Measurements from ENCODE around the gene FNDC5. TPM values are rescaled to one million over a fixed set of nuclear protein-coding genes. Genes with fewer than 3 reads are reported as not detected.

FNDC5 gene
- polyA plus RNA-seq, 2 of the 4 experiments (the other 2 are of a cell fraction) = 0.26 to 0.99 TPM

DNA sequence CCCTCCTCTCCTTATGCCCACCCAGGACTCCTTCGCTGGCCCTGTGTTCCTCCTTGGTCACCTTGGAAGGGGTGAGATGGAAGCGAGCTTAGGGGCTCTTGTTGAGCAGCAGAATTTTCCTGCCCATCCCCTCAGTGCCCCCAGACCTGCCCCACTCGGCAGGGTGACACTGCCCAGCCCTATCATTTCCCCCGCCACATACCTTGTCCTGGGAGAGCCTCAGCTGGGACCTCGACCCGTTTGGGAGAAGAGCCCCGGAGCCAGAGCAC is 1.4 kb upstream of the FNDC5 start:
- CTCF ChIA-PET = interaction anchor here (0.6 to 3.6 kb wide), 21 partner anchors 8 to 424 kb away, joined by 3 to 22 read pairs (median 5); partner anchors contain the start of gene HPCA
- no peak for FAIRE-seq

DNA sequence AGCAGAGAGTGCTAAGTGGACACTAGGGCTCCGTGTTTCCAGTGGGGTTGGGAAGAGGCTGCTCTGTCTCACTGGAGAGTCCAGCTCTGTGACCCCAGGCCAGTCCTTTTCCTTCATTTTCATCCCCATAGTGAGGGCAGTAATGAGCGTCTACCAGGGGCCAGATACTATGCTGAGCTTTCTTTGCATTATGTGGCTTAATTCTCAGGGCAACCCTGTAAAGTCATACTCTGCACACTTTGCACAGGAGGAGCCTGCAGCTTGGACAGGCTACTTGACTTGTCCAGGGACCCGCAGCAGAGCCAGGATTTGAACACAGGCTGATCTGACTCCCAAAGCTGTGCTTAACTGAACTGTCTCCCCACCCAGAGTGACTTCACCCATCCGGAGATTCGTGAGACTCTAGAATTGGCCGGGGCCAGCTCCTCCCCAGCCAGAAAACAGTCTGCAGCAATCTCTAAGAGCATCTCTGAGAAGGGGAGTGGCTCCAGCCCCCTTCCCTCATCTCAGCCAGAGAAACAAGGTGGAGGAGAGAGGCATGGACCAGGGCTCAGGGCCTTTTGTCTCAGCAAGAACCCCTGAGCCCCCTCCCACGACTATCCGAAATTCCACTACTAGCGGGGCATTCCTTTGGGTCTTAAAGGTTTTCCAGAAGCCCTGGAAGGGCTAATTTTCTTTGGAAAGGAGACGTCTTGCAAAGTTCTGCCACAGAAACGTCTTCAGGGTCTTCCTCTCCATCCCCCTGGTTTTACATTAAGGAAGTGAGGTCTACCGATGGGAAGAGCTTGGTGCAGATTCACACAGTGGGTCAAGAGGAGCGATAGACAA is 866 bp upstream of the FNDC5 start:
- WGBS (ENCODE audit: missing lambda C conversion rate) = 36% methylated on average over 11 of the region's 13 CpGs
- TF ChIP-seq, protein P1, sequence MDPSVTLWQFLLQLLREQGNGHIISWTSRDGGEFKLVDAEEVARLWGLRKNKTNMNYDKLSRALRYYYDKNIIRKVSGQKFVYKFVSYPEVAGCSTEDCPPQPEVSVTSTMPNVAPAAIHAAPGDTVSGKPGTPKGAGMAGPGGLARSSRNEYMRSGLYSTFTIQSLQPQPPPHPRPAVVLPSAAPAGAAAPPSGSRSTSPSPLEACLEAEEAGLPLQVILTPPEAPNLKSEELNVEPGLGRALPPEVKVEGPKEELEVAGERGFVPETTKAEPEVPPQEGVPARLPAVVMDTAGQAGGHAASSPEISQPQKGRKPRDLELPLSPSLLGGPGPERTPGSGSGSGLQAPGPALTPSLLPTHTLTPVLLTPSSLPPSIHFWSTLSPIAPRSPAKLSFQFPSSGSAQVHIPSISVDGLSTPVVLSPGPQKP (IDR thresholded peaks at IDR 0.05; ENCODE audit: low read depth, low read length) = no peak
- TF ChIP-seq FOXS1 (CRISPR knock-in tag; IDR thresholded peaks at IDR 0.05) (no peak), SMC3 (IDR thresholded peaks at IDR 0.05) (no peak), EHMT2 (IDR thresholded peaks at IDR 0.05; ENCODE audit: low read depth) (no peak), TP53 (CRISPR knock-in tag; IDR thresholded peaks at IDR 0.05) (no peak), TFCP2L1 (CRISPR knock-in tag; IDR thresholded peaks at IDR 0.05) (no peak), ZNF302 (CRISPR knock-in tag; IDR thresholded peaks at IDR 0.05) (no peak), GATA3 (IDR thresholded peaks at IDR 0.05; ENCODE audit: borderline replicate concordance) (no peak), HEYL (CRISPR knock-in tag; IDR thresholded peaks at IDR 0.05) (no peak), ZC3H11A (IDR thresholded peaks at IDR 0.05) (no peak), SREBF2 (IDR thresholded peaks at IDR 0.05) (no peak), KDM1A (IDR thresholded peaks at IDR 0.05; ENCODE audit: low read depth) (no peak), NR3C1 (IDR thresholded peaks at IDR 0.05) (no peak), CHD2 (IDR thresholded peaks at IDR 0.05; ENCODE audit: low read length, partially characterized antibody) (no peak)
- TF ChIP-seq, protein P2, sequence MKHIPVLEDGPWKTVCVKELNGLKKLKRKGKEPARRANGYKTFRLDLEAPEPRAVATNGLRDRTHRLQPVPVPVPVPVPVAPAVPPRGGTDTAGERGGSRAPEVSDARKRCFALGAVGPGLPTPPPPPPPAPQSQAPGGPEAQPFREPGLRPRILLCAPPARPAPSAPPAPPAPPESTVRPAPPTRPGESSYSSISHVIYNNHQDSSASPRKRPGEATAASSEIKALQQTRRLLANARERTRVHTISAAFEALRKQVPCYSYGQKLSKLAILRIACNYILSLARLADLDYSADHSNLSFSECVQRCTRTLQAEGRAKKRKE (CRISPR knock-in tag; IDR thresholded peaks at IDR 0.05; ENCODE audit: low read depth) = no peak
- TF ChIP-seq, protein P3, sequence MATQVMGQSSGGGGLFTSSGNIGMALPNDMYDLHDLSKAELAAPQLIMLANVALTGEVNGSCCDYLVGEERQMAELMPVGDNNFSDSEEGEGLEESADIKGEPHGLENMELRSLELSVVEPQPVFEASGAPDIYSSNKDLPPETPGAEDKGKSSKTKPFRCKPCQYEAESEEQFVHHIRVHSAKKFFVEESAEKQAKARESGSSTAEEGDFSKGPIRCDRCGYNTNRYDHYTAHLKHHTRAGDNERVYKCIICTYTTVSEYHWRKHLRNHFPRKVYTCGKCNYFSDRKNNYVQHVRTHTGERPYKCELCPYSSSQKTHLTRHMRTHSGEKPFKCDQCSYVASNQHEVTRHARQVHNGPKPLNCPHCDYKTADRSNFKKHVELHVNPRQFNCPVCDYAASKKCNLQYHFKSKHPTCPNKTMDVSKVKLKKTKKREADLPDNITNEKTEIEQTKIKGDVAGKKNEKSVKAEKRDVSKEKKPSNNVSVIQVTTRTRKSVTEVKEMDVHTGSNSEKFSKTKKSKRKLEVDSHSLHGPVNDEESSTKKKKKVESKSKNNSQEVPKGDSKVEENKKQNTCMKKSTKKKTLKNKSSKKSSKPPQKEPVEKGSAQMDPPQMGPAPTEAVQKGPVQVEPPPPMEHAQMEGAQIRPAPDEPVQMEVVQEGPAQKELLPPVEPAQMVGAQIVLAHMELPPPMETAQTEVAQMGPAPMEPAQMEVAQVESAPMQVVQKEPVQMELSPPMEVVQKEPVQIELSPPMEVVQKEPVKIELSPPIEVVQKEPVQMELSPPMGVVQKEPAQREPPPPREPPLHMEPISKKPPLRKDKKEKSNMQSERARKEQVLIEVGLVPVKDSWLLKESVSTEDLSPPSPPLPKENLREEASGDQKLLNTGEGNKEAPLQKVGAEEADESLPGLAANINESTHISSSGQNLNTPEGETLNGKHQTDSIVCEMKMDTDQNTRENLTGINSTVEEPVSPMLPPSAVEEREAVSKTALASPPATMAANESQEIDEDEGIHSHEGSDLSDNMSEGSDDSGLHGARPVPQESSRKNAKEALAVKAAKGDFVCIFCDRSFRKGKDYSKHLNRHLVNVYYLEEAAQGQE (IDR thresholded peaks at IDR 0.05) = no peak
- TF ChIP-seq, protein P4, sequence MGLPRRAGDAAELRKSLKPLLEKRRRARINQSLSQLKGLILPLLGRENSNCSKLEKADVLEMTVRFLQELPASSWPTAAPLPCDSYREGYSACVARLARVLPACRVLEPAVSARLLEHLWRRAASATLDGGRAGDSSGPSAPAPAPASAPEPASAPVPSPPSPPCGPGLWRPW (IDR thresholded peaks at IDR 0.05) = no peak
- TF ChIP-seq, protein P5, sequence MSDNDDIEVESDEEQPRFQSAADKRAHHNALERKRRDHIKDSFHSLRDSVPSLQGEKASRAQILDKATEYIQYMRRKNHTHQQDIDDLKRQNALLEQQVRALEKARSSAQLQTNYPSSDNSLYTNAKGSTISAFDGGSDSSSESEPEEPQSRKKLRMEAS (IDR thresholded peaks at IDR 0.05) = no peak
- DNase-seq (ENCODE audit: low read depth in 1 of 2, low spot score in 1 of 2) (no peak), ATAC-seq (peak; percentile 20 to 58; a peak in 5 of 6 replicates), FAIRE-seq (no peak)
- Histone ChIP-seq H3K9me3 (no peaks in the 10 kb centered on the region), H3K4me2 (peak overlapping the region; percentile 98), H3K4me3 (peak overlapping the region; percentile 58), H3K27ac (peak overlapping the region in 1 of 2 experiments; percentile 84; a peak in 4 of 6 replicates), H3K4me1 (0 out of 3 replicates have a peak, but pooled peaks cover 2% of the 10 kb centered on the region)
- ChIA-PET CTCF (interaction anchor here (0.6 to 3.6 kb wide), 21 partner anchors 8 to 451 kb away, joined by 3 to 22 read pairs (median 4); partner anchors contain the start of gene HPCA), POLR2A (interaction anchor here (0.6 to 1.4 kb wide), 2 partner anchors 133 to 209 kb away, joined by 4 to 5 read pairs; no protein-coding TSS in a partner anchor)

More for the DNA sequence above, 1.4 kb upstream of the FNDC5 start:
- DNase-seq (ENCODE audit: low read depth in 1 of 2, low spot score in 1 of 2) (no peak), ATAC-seq (no peak)
- POLR2A ChIA-PET = interaction anchor here (0.6 to 1.4 kb wide), 2 partner anchors 134 to 208 kb away, joined by 4 to 5 read pairs; no protein-coding TSS in a partner anchor
- no peaks in the 10 kb centered on the region for H3K9me3 ChIP-seq
- no peak overlapping the region for H3K4me3 ChIP-seq
- 0 out of 3 replicates have a peak, but pooled peaks cover 2% of the 10 kb centered on the region for H3K4me1 ChIP-seq
- no peak overlapping the region for H3K27ac ChIP-seq
- TF ChIP-seq SREBF2 (IDR thresholded peaks at IDR 0.05) = no peak
- TF ChIP-seq CBX2 (IDR thresholded peaks at IDR 0.05; ENCODE audit: borderline replicate concordance, low read depth) = no peak
- H3K4me2 ChIP-seq = no peak overlapping the region
- 78% methylated on average over 6 of the region's 7 CpGs for WGBS (ENCODE audit: missing lambda C conversion rate)
